IPS DF 19.7 (cell line): ENCODE results near the gene PDE1C.

Experiments
- DNase-seq: peaks from one replicate; pipeline ENCODE4 v3.0.0-alpha.2; 2013; ENCODE audit warnings: low read depth, low spot score

The PDE1C gene

DNA sequence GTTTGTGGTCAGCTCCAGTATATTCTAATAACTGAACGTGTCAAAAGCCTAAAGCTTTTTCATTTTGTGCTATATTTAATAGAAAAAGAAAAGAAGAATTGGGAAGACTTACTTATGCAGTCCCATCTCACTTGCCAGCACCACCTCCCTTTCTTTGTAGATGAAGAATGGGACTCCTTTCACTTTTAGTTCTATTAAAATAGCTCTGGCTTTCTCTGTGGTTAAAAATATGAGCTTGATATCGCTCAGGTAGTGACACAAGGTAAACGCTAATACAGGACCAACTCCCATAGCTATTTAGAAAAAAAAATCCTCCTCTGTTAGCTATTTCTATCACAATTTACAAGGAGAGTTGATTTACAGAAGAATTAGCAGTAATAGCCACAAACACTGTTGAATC lies 176.8 kb downstream of the PDE1C start:
- no peak for DNase-seq

DNA sequence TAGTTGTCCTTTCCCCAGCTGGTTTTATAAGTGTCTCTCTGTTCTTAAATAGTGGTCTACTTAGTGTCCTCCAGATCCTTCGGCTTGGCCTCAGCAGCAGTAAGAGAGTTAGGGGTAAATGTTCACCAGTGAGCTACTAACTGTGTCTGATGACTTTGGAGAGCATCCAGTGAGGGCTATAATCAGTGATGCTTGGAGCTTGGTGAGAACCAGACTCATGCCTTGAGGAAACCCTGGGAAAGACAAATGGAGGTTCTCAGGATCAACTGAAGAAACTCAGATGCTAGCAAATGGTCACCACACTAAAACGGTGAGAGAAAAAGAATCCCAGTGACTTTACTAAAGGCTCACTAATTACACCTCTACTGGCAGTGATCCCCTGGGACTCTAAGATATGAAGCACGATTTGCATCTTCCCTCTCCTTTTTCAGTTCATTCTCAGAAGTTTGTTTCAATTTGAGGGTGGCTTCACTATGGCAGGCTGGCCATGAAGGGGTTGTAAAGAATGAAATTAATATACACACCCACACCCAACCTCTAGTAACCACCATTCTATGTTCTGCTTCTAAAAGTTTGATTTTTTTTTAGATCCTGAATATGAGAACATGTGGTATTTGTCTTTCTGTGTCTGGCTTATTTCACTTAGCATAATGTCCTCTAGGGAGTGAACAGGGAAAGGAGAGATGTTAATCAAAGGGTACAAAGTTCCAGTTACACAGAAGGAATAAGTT lies 177.9 kb downstream of the PDE1C start:
- no peak for DNase-seq

DNA sequence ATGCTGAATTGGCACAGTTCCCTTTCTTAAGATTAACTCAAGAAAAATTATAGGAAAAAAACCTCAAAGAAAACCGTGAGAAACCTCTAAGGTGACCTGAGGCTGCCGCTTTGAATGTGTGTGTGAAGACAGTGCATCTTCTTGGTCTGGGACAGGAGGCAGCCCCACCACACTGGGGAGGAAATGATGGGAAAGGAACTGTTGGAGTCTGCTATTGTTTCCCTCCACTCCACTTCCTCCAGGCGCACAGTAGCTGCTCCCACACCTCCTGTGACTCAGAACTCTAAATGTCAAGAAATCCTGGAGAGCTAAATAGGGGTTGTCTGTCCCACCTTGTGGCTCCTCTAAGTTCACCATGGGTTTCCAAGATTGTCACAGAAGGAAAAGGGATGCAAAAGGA lies 179.4 kb downstream of the PDE1C start:
- no peak for DNase-seq

DNA sequence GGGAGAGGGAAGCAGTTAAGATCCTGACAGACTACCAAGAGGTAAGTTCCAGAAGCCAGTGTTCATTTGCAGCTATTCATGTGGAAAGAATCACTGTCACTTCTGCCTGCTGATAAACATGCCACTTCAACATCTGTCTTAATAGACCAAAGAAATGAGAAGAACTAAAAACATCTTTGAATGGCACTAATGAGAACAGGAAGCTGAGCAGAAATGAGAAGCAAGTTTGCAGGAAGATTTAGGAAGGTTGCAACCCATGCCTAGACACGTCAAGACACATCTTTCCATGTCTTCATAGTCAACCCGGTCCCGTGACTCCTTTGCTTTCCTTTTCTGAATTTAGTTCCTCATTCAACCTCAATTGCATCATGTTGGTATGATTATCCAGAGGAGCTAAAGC lies 180.0 kb downstream of the PDE1C start:
- DNase-seq, result no peak

DNA sequence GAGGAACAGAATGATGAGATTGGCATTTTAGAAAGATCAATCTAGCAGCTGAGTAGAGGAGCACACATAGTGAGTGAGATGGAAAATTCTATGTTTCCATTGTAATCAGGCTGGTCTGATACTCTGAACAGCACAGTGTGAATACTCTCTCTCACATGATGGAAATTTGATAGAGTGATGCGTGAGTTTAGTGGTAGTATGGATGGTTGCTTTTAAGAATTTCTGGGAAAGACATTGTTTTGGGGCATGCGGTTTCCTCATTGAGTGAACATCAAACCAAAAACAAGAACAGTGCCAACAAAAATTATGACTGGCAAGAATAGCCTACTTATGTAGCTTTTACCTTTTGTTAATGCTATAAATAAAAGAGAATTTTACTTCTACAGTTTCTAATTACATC lies 183.2 kb downstream of the PDE1C start:
- no peak for DNase-seq

DNA sequence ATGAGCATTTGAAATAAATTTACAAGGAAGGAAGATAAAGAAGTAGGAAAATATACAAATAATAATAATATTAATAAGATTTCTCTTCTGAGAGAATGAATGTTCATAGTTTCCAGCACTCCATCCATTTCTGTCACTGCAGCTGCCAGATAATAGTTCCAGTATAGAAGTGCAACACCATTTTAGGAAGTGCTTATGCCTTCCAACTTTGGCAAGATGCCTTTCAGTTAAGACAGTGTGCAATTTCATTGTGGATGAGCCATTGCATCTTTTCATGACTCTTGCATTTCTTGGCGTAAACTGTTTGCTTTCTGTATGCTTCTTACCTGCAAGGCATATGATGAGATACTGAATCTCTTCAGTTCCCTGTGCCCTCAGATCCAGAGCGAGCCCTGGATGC lies 185.0 kb downstream of the PDE1C start:
- DNase-seq, result no peak

DNA sequence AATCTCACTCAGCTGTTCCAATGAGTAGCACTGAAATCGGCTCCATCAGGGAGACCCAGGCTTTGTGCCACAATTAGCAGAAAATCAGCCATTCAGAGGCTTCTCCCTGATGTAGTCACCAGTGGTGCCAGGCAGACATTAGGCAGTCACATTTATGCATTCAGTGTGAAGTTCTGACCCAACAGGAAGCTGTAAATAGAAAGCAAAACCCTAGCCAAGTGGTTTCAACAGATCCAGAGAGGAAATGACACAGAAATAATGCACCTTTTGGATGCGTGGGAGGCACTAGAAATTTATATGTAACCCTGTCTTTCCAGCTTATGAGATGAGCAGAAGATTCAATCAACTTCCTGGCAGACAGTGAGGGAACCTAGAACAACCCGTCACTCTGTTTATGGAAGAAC lies 186.4 kb downstream of the PDE1C start:
- DNase-seq, result no peak

DNA sequence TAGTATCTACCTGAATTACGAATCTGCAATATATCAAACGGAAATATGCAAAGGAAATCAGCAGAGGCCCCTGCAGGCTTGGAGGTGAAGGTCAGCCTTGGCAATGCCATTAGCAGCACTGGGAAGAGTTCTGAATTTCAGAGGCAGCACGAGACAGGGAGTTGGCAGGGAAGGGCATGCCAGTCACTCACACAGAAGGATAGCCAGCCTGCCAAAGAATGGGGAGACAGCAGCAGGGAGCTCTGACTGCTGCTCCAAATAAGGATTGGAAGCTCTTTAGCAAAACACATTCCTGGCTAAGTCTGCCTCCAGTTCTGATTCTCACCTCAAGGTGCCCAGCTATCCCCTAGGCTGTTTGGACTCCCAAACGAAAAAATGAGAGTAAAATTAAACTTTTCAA lies 188.0 kb downstream of the PDE1C start:
- DNase-seq, result peak; percentile 3

DNA sequence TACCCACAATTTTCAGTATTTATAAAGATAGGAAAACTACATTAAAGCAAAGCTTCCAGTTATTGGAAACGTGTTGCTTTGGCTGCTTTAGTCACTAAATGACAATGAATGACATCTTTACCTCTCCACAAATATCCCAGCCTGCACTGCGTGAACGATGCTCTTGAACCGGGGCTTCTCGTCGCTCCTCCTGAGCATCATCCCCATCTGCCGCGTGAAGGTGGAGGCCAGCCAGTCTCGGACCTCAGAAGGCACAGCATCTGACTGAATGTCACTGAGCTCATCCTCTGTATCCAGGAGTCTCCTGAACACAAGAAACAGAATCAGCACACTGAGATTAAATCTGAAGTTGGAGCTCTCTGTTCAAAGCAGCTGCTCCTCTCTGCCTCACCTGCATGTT lies 191.3 kb downstream of the PDE1C start:
- DNase-seq, result no peak

DNA sequence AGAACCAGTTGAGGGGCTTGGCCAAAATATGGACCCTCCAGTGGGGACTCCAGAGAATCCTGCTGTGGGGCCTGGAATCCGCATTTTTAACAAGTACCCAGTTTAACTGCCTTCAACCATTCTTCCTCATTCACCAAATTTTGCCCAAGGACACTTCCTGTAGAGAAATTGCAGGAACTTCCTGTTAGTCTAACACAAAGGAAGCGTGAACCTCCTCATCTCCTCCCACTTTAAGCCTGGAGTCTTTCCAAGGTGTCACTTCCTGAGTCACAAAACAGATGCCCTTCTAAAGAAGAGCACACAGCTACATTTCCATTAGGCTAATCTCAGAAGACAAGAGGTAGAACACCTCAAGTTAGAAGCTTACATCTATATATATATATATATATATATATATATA lies 194.8 kb downstream of the PDE1C start:
- DNase-seq, result no peak

DNA sequence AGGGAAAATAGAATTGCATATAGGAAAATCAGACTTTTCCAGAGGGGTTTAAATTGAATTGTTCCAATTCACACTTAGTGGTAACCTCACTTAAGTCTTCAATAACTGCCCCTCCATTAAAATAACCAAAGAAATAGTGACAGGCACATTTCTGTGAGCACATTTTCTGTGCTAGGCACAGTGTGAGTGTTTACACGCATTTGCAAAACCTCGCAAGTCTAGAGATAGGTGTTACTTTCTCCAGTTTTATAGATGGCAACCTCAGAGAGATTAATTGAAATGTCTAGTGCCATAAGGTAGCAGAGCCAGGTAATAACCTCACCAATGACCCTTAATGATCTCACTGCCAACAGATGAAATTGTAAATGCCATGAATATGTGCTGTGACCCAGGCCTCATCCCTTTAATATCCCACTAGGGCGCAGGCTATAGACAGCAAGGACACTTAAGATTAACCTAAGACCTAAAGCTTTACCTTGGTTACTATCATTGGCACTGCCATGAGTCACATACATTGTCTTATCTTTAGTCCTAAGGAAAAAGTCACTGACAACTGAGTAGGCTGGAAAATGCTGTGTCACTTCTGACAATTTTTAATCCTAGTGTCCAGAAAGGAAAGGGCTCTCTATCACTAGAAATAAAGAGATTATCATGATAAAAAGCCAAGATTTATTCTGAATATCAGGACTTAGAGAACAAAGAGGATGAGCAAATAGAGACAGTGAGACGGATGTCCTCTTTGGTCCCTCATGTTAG lies 195.4 kb downstream of the PDE1C start:
- DNase-seq, result no peak

DNA sequence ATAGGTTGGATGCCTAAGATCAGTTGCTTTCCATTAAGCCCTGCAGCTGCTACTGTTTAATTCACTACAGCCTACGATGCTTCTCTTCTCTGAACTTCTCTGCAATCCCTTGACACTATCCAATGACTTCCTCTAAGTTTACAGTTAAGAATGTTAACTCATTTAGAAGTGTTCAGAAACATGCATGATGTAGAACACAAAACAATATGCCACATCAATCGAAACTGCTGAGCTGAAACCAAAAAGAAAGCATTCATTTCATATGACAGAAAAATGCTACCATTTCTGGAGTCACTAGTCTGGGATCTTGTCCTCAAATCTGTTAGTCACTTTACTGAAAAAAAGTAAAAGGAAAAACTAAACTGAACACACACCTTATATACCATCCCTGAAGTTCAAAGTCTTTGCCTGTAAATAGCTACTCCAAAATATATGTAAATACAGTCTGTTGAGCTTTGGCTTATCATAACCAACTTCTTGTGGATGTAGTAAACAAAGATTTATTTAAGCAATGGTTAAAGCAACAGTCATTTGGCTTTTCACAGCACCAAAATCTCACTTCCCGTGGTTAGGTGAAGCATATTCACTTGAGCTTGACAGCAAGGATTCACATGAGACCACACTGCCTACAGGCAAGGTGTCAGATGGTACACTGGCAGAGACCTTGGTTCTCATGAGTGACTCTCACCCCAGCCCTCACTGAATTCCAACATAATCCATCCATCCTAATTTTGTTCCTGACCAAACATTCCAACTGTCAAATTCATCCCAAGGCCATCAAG lies 196.2 kb downstream of the PDE1C start:
- DNase-seq, result no peak

DNA sequence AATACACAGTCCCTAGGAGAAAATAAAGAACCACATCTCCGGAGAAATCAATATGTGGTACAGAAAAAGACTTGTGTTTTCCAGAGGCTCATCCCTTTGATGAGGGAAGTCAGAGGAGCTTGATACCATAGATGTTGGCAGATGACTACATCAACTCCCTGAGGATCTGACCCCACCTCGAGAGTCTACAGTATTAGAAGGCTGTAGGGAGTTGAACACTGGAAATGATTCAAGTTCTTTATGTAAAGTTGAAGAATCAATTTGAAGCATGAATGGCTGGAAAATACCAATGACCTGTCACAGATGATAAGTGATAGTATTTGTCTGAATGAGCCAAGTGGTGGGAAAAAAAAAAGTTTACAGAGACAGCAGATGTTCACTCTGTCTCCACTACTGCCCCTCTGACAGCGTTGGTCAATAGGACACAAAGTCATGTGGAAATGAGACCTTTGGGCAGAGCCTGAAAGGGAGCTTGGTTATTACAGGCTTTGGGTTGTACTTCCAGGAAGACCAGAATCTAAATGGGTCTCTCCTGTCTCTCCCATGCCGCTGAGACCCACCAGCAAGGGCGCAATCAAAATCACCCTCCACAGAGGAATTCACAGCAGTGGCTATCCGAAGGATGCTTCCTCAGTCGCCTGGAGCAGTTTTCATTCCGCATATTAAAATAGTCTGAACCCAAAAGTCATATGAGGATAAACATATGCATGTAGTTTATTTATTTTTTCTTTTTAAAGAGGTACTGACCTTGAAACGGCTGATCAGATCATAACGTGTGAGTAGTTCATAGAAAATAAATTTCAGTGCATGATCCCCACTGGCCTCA lies 197.4 kb downstream of the PDE1C start:
- no peak for DNase-seq

DNA sequence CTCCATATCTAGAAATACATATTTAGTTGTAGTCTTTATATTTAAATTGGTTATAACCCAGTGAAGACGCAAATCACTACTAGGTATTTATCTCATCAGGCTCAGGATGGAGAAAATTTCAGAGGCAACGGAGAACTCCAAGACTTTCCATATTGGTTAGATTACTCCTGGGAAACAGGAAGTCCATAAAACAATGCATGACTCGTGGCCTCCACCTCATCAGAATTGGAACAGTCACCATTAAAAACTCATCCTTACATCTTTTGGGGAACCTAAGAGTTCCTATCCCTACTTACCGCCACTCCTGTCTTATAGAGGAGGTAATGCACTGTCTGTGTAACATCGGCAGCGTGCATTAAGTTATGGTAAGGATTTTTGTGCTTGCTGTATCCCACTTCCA lies 205.6 kb downstream of the PDE1C start:
- no peak for DNase-seq

DNA sequence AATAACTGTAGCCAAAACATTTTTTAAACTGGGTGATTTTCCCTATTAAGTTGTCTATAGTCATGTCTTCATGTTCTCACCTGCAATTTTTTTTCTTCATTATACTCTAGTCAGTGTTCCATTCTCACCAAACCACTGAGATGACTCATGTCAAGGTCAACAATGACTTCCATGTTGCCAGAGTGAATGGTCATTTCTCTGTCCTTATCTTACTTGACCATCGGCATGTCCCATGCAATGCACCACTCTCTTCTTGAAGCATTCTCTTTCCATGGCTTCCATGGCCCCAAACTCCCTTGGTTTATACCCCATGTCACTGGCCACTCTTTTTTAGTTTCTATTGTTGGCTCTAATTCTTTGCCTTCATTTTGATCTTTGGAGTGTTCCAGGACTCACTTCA lies 209.3 kb downstream of the PDE1C start:
- no peak for DNase-seq

DNA sequence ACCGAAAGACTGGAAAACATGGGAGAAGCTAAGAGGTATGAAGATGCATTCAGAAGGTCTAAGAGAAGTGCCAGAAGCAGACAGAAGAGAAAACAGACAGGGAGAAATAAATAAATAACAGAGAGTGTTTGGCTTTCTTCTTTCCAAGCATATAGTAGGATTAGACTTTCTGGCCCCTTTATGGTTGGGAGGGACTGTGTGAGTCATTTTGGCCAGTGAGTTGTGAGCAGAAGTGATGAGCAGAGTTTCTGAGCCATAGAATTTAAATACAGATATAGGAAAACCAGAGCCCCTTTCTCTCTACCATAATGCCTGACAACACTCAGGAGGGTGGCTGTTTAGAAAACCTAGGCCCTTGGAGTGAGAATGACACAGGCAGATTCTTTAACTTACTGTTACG lies 212.2 kb downstream of the PDE1C start:
- no peak for DNase-seq

DNA sequence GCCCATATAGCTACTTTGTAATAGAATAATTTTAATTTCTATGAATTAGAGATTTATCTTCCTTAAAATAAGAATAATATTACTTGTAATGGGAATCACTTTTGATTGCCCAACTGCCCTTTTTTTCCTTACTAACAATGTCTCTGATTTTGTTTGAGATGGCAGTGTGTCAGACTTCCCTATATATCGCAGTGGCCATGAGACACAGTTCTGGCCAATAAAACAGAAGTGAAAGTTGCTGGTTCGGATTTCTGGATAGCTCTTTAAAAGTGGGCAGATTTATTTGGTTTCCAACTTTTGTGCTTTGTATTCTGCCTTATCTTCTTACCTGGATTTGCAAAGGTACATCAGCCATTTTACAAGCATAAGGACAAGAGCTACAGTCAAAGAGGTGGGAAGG lies 213.0 kb downstream of the PDE1C start:
- no peak for DNase-seq

DNA sequence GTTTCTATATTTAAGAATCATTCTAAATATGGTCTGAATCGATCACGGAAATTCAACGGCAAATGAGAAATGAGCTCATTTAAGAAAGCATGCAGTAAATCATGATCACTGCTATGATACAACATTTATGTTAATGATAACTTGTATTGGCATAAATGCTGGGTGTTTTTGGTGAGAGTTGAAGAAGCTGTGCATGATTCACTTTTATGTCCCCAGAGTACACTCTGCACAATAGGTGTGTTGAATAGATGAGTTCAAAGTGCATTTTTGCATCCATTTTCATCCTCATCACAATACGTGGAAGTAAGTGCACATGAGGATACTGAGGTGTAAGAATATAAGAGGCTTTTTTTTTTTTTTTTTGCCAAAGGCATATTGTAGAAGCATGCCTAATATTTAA lies 213.9 kb downstream of the PDE1C start:
- no peak for DNase-seq

DNA sequence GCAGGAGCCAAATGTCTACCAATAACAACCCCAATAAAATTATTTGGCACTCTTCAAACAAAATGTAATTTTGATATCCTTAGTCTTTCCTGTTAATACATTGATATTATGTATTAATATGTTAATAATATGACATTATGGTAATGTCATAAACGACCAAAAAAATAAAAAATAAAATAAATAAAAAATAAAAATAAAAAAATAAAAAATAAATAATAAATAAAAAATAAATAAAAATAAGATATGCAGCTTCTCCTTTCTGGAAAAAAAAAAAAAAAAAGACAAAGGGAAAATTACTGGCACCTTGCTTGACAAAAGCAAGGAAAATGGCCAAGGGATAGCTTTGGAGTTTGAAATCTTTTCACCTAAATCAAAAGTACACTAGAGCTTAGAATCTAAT lies 214.7 kb downstream of the PDE1C start:
- DNase-seq, result no peak

DNA sequence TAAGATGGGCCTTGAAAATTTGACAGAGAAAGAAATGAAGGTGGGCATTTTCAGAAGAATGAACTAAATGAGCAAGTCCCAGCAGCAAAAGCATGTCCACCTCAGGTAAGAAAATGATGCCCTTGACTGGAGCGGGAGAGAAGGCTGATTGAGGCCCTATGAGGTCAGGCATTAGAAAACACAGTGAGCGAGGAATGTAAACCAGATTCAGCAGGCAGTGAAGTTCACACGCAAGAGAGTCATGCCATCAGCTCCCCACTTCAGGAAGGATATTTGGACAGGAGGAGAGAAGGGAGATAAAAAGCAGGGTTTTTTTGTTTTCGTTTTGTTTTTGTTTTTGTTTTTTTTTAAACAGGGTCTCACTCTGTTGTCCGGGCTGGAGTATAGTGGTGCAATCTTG lies 216.8 kb downstream of the PDE1C start:
- no peak for DNase-seq

DNA sequence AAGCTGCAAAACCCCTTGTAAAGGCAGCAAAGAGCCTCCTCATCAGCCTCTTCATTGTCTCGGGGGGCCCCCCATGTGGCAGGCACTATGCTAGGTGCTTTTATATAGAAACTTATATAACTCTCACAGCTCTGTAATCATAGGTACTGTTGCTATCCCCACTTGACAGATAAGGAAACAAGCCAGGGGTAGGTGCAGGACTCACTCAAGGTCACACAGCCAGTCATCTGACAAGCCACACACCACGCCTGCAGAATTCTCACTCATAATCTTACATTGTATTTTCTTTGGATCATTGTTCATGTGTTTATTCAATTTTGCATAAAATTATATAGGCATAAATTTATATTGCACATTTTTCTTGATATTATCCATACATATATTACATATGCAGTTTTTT lies 217.7 kb downstream of the PDE1C start:
- DNase-seq, result no peak

DNA sequence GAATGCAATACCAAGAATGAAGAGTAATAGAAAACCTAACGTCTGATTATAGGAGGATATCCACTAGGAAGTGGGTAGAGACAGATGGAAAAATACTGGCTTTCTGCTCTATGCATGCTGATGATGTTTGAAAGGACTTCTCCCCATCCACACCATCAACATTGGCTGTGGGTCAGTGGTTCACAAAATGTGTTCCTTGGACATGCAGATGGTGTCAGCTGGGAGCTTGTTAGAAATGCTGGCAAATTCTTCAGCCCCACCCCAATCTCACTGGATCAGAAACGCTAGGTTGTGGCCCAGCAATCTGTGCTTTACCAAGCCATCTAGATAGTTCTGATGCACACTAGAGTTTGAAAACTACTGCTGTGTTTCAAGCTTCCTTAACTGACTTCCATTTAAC lies 219.1 kb downstream of the PDE1C start:
- DNase-seq, result no peak
